ENCODE data around the gene PTPN1.

PTPN1 gene

DNA sequence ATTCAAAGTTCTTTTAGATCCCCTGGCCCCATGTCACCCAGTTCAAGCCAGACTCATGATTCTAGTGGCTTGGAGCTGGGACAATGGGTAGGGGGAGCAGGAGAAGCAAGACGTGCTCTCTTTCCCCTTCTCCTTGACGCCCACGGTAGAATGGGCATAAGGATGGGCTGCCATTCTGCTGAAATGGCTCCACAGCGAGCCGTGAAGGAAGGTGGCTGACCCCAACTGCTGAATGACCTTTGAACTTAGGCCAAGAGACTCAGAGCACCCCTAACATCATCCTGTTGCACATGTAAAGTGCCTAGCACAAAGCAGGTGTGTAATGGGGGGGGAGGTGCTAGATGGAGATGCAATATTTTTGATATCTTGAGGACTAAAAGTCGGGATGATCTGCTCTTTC is 15.8 kb upstream of the PTPN1 start:
- TF ChIP-seq GATA2 (IDR thresholded peaks at IDR 0.05; ENCODE audit: low read depth, low read length) (no peak), GATA3 (IDR thresholded peaks at IDR 0.05; ENCODE audit: low read depth, low read length) (no peak)

DNA sequence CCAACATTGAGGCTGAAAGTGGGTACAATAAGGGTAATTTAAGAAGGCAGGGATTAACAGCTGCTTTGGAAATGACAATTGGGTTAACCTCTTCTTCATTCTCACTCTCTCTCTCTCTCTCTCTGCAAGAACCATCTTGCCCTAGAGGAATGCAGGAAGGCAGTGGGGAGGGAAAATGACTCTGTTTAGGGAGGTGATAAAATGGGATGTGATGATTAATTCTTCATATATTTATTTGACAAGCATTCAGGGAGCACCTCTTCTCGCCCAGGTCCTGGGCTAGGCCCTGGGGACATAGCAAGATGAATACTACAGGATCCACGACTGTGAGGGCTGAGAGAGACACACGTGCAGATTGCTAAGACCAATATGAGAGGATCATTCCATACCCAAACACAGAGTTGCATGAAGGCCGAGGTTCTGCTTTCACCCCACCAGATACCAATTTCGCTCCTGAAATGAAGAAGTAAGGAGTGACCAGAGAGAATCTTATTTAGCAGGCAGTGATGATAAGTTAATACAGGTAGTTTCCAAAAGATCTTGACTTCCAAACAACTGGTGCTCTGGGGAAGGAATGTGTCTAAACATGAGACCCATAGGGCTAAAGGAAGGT is 13.3 kb upstream of the PTPN1 start:
- TF ChIP-seq GATA3 (IDR thresholded peaks at IDR 0.05; ENCODE audit: low read depth, low read length), result no peak
- TF ChIP-seq GATA2 (IDR thresholded peaks at IDR 0.05; ENCODE audit: low read depth, low read length), result no peak

DNA sequence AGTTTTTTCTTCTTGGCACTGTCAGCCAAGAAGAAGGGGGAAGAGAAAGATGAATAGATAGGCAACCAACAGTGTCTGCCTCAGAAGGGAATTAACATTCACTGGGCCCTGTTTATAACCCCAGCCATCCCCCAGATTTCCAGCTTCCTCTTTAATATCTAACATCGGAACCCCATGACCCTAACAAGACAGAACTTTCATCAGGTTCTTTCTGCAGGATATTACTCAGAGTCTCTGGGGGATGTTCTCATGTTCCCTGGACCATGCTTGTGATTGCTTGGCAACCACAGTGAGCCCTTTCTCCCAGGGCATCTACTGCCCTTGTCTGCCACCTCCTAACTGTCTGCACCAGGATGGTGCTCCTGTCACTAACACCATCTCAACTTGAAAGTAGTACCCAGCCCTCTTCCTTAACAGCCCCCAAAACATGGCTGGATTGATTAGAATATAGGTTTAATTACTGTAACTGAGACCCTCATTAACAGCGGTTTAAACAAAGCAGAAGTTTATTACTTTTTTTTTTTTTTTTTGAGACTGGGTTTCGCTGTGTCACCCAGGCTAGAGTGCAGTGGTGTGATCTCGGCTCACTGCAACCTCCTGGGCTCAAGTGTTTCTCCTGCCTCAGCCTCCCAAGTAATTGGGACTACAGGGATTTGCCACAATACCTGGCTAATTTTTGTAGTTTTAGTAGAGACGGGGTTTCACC is 12.0 kb upstream of the PTPN1 start:
- no peak for TF ChIP-seq GATA2 (IDR thresholded peaks at IDR 0.05; ENCODE audit: low read depth, low read length)
- no peak for TF ChIP-seq GATA3 (IDR thresholded peaks at IDR 0.05; ENCODE audit: low read depth, low read length)

DNA sequence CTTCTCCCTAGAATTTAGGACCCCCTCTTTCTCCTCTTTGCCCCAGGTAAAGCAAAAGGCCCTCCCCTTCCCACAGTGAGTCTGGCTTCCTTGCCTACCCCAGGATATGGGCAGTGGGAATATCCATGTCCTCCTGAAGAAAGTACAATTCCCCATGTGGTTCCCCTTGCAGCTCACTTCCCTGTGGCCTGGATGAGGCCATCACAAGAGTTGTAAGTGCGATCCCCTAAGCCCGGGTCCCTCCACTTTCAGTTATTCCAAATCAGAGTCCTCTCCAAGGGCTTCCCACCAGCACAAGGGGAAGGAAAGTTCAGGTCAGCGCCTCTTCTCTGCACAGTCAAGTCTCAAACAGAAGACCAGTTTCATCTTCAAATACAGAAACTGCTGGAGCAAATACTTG is 10.2 kb upstream of the PTPN1 start:
- TF ChIP-seq GATA3 (IDR thresholded peaks at IDR 0.05; ENCODE audit: low read depth, low read length) (no peak), GATA2 (IDR thresholded peaks at IDR 0.05; ENCODE audit: low read depth, low read length) (no peak)

DNA sequence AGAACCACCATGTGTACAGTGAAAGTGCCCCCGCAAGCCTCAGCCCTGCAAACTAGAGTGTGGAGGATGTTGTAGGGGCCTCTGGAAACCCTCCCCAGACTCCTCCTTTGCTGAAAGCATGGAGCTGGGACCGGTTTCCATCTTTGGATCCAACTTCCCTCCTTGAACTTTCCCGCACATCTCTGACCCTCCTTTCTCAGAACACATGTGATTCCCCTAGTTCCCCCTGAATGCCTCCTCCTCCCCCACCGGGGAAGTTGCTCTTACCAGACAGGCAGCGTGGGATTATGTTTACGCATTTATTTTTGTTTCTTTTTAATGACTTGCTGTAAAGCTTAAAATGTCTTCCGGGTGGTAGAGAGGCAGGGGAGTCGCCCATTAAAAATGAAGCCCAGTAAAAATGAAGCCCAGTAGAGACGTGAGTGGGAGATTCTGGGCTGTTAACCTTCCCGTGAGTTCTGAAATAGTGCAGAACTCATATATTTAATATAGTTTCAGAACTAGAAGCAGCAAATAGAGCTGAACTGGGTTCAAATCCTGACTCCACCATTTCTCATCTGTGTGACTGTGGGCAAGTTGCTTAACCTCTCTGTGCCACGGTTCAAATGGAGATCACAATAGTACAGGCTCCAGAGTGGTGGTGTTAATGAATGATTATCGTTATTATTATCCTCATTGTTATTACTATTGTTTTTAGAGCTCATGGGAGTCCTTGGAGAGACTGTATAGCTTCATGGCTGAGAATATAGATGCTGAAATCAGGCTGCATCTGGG is 8.0 kb upstream of the PTPN1 start:
- TF ChIP-seq GATA3 (IDR thresholded peaks at IDR 0.05; ENCODE audit: low read depth, low read length) (no peak), GATA2 (IDR thresholded peaks at IDR 0.05; ENCODE audit: low read depth, low read length) (no peak)

DNA sequence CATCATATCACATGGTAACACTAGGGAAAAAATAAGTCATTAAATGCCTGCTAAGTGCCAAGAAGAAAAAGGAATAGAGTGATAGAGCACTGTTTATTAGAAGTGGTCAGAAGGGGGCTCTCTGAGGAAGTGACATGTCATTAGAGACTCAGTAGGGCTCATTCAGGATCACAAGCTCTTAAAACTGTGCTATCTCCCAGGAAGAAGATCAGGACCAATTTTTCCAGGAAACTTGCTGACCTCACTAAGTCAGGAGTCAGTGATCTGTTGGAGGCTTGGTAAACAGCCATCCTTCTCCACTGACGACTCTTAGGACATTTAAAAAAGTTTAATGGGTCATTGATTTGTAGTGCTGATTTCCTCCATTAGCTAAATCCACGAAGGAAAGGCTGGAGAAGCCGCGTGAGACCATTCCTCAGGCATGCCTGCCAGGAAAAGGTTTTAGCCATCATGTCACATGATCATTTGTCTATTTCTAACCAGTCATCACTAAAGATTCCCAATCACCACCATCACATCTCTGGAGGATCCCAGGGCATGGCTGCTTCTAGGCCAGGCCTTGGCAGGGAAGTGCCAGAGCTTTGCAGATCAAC is 5.9 kb upstream of the PTPN1 start:
- no peak for TF ChIP-seq GATA3 (IDR thresholded peaks at IDR 0.05; ENCODE audit: low read depth, low read length)
- TF ChIP-seq GATA2 (IDR thresholded peaks at IDR 0.05; ENCODE audit: low read depth, low read length), result no peak

DNA sequence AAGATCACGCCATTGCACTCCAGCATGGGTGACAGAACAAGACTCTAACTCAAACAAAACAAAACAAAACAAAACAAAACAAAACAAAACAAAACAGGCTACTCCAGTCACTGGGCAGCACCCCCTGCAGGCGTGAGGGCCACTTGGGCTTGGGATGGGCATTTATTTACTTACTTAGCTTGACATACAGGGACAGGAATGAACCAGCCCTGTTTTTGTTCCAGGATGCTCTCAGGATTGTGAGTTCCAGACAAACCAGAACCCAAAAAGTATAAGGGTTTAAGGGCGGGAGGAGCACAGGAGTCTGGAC is 4.0 kb upstream of the PTPN1 start:
- TF ChIP-seq GATA3 (IDR thresholded peaks at IDR 0.05; ENCODE audit: low read depth, low read length) (no peak), GATA2 (IDR thresholded peaks at IDR 0.05; ENCODE audit: low read depth, low read length) (no peak)

DNA sequence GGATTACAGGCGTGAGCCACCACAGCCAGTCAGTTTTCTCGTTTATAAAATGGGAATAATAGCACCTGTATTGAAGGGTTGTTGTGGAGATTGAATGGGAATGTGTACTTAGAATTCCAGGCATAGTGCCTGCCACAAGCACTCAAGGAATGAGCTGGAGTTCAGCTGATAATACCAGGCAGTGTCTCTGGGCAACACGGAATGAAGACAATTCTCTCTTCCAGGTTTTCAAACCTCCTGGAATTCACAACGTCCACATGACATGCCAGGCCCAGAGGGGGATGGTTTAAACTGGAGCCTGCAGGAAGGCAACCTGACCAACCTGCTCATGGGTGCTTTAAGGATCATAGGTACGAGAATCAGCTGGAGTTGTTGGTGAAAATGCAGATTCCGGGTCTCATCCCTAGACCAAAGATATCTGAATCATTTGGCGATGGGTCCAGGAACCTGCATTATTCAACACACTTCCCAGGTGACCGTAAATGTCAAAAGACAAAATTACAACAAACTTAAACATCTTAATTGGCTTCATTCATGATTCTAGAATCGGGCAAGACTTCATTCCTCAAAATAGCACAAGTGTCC is 1.9 kb upstream of the PTPN1 start:
- no peak for TF ChIP-seq GATA2 (IDR thresholded peaks at IDR 0.05; ENCODE audit: low read depth, low read length)
- TF ChIP-seq GATA3 (IDR thresholded peaks at IDR 0.05; ENCODE audit: low read depth, low read length), result no peak

DNA sequence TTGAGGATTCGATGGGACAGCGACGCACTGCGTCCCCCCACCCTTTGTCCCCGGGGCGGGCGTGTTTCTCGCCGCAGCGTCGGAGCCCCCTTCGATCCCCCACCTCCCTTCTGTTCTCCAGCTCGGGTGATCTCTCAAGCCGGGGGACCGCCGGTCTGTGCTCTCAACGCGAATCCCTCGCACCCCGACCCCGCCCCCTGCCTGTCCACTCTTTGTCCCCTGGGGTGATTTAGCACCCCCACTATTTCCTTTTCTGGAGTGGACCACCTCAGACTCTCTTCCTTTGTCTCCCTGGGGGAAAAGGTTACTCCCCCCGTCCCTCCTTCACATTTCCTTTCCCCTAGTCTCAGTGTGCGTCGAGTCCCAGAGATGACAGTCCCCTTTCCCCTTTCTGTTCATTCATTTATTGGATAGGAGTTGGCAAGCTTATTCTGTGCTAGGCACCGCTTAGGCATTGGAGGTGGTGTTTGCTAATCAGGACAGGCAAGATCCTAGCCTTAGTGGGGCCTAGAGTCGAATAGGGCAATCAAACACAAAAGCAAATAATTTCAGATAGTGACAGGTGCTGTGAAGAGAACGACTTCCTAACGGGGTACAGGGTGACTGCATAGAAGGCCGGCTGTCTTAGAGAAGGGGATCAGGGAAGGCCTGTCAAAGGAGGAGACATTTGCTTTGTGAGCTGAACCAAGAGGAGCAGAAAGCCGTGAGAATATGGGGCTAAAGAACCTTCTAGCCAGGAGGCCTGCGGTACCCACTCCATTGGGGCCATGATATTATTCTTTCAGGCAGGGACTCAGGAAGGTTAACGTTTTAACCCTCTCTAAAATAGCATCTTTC is 741 bp downstream of the PTPN1 start:
- no peak for TF ChIP-seq GATA3 (IDR thresholded peaks at IDR 0.05; ENCODE audit: low read depth, low read length)
- TF ChIP-seq GATA2 (IDR thresholded peaks at IDR 0.05; ENCODE audit: low read depth, low read length), result no peak

DNA sequence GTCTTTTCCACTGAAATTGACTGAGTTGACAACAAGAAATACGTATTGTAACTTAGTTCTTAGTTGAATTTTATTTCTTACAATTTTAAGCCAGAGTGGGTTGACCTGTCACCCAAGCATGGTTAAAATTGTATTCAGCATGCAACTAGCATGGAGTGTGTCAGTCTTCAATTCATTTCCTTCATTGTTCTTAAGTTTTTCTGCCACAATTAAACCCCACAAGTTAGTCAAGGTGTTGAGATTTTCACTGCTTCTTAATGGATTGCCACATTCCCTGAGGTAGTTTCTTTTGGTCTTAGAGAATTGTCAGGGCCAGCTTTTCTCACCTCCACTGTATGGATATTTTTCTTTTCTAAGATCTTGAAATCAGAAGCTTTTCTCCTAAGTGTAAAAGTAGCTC is 2.1 kb downstream of the PTPN1 start:
- no peak for TF ChIP-seq GATA3 (IDR thresholded peaks at IDR 0.05; ENCODE audit: low read depth, low read length)
- no peak for TF ChIP-seq GATA2 (IDR thresholded peaks at IDR 0.05; ENCODE audit: low read depth, low read length)

DNA sequence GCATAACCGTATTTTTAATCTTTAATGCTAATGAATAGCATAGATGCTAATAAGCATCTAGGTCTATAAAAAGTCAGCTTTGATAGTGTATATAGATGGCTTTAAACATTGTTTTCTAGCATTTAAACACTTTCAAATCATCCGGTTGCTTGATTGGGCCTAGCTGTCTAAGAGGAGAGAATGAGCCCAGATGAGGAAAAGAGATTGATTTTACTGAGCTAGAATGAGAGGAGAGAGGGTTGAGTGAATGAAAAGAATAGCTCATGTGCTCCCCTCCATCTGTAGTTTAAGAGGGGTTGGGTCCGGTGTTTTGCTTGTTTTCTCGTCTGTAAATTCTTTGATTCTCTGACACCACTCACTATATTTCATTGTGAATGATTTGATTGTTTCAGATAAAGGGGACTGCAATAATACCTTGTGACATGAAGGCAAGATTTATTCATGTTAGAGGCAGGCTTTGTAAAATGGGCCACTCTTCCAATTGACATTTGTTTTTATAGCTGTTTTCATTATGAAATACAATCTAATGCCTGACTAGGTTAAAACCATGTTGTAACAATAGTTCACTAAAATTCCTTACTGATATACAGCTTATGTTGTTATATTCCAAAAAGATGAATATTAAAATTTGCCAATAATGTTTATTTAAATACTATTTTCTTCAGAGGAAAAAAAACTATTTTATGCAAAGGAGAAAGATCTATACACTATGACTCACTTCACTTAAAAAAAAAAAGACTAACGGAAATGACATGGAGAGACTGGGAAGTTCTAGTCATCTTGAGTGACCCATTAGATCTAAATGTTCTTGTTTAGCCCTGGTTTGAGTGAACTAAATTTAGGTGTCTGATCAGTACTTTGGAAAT is 3.2 kb downstream of the PTPN1 start:
- no peak for TF ChIP-seq GATA2 (IDR thresholded peaks at IDR 0.05; ENCODE audit: low read depth, low read length)
- no peak for TF ChIP-seq GATA3 (IDR thresholded peaks at IDR 0.05; ENCODE audit: low read depth, low read length)

DNA sequence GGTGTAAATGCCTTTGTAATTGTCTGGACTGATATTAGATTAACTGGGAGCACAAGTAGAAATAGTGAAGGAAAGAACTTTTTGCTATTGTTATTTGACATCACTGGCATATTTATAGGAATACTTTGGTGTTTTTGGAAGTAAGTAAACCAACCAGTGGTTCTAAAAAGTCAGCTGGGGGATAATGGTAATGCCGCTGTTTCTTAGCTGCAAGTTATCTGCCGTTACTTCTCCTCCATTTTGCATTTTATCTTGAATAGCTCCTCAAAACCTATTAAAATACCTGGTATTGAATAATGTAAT is 3.8 kb downstream of the PTPN1 start:
- TF ChIP-seq GATA2 (IDR thresholded peaks at IDR 0.05; ENCODE audit: low read depth, low read length) (no peak), GATA3 (IDR thresholded peaks at IDR 0.05; ENCODE audit: low read depth, low read length) (no peak)

DNA sequence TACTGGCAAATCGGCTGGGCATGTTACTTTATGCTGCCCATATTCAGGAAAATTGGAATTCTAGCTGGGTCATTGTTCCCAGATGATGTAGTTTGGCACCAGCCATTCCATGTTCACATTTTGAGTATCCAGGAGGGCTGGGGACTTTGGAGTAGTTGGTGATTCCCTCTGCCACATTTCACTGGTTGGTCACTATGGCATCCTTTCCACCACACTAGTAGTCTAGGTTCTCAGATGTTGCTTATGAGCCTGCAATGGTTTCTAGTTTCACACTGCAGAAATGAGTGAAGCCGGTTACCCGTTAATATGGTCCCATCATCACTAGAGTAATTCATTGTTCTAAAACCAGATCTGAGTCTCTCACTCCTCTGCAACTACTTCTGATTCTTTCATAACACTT is 4.6 kb downstream of the PTPN1 start:
- no peak for TF ChIP-seq GATA3 (IDR thresholded peaks at IDR 0.05; ENCODE audit: low read depth, low read length)
- TF ChIP-seq GATA2 (IDR thresholded peaks at IDR 0.05; ENCODE audit: low read depth, low read length), result no peak
